IgD-negative memory B cell (primary cell): ENCODE measurements around the gene AMTN. TPM values are rescaled to one million over a fixed set of nuclear protein-coding genes. Genes with fewer than 3 reads are reported as not detected.
"Not testable (repeated sequence)": the region's sequence is repeated elsewhere in the genome, so short reads cannot be mapped to it uniquely, and the experiment has no call there.

Experiments
- H3K27ac Mint-ChIP-seq, 3 donors: one replicate each; pipeline ENCODE4 v1.8.0; 2020 to 2022; ENCODE audit warnings: mild to moderate bottlenecking in 3 of 3, mixed read lengths in 3 of 3, moderate library complexity in 1 of 3
- H3K27me3 Mint-ChIP-seq: one replicate; pipeline ENCODE4 v1.8.0; 2021; ENCODE audit warnings: mixed read lengths
- H3K36me3 Mint-ChIP-seq: one replicate; pipeline ENCODE4 v1.8.0; 2020; ENCODE audit warnings: mild to moderate bottlenecking, mixed read lengths
- H3K4me1 Mint-ChIP-seq, 3 donors: one replicate each; pipeline ENCODE4 v1.8.0; 2020 to 2022; ENCODE audit warnings: mixed read lengths in 3 of 3, mild to moderate bottlenecking in 1 of 3
- H3K4me3 Mint-ChIP-seq, 4 donors: one replicate each; pipeline ENCODE4 v1.8.0; 2020 to 2022; ENCODE audit warnings: mild to moderate bottlenecking in 4 of 4, mixed read lengths in 4 of 4, moderate library complexity in 3 of 4
- H3K9me3 Mint-ChIP-seq, 3 donors: one replicate each; pipeline ENCODE4 v1.8.0; 2020 to 2021; ENCODE audit warnings: mixed read lengths in 3 of 3, mild to moderate bottlenecking in 1 of 3
- polyA plus RNA-seq: library from polyadenylated mRNA; unstranded; fragments of 300-500 nt; fragmentation: Illumina TruSeq; gene quantifications from one replicate; pipeline ENCODE4 v1.2.3, GENCODE V29; 2021

The AMTN gene
- polyA plus RNA-seq, 1 donor from 2014 or later = not detected

DNA sequence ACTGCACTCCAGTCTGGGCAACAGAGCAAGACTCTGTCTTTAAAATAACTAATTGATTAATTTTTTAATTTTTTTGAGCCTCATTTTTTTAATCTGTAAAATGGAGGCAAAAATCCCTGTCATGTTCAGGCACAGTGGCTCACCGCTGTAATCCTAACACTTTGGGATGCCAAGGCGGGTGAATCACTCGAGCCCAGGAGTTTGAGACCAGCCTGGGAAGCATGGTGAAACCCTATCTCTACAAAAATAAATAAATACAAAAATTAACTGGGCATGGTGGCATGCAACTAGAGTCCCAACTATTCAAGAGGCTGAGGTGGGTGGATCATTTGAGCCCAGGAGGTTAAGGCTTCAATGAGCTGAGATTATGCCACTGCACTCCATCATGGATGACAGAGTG is 15.4 kb downstream of the AMTN start:
- Mint-ChIP-seq H3K36me3 (no peaks in the 10 kb centered on the region), H3K4me3 (no peak overlapping the region)

DNA sequence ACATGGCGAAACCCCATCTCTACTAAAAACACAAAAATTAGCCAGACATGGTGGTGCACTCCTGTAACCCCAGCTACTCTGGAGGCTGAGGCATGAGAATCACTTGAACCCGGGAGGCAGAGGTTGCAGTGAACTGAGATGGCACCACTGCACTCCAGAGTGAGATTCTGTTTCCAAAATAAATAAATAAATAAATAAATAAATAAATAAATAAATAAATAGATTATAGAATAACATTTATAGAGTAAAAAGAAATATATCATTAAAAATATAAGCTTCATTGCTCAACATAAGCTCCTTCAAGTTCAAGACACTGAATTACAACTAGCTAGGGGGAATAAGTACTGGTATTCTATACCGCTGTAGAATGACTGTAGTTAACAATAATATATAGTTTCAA is 16.5 kb downstream of the AMTN start:
- H3K9me3 Mint-ChIP-seq, H3K36me3 Mint-ChIP-seq, H3K27me3 Mint-ChIP-seq, H3K4me3 Mint-ChIP-seq, H3K4me1 Mint-ChIP-seq, H3K27ac Mint-ChIP-seq: not testable (repeated sequence)

More for the DNA sequence above, 15.4 kb downstream of the AMTN start:
- Mint-ChIP-seq H3K27ac (no peak overlapping the region), H3K27me3 (peaks cover 9% of the 10 kb centered on the region), H3K9me3 (no peaks in the 10 kb centered on the region), H3K4me1 (no peaks in the 10 kb centered on the region)

DNA sequence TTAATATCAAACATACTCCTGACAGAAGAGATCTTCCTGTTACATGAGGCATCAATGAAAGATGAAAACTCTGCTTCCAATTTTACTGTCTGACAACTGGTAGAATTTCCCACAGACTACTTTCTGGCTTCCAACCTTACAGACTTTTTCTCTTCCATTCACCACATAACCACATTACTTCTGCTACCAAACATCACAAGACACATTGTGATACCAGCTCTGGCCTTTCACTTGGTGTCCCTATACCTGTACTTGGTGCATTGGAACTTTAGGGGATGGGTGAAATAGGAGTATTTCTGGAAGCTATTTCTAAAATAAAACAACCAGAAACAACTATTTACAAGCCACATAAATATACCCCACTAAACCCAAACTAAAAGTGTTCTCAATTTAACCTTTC is 20.5 kb downstream of the AMTN start:
- no peaks in the 10 kb centered on the region for H3K9me3 Mint-ChIP-seq
- no peak overlapping the region for H3K4me3 Mint-ChIP-seq
- H3K4me1 Mint-ChIP-seq = no peaks in the 10 kb centered on the region
- peaks cover 5% of the 10 kb centered on the region for H3K27me3 Mint-ChIP-seq
- H3K36me3 Mint-ChIP-seq = no peaks in the 10 kb centered on the region
- no peak overlapping the region for H3K27ac Mint-ChIP-seq

DNA sequence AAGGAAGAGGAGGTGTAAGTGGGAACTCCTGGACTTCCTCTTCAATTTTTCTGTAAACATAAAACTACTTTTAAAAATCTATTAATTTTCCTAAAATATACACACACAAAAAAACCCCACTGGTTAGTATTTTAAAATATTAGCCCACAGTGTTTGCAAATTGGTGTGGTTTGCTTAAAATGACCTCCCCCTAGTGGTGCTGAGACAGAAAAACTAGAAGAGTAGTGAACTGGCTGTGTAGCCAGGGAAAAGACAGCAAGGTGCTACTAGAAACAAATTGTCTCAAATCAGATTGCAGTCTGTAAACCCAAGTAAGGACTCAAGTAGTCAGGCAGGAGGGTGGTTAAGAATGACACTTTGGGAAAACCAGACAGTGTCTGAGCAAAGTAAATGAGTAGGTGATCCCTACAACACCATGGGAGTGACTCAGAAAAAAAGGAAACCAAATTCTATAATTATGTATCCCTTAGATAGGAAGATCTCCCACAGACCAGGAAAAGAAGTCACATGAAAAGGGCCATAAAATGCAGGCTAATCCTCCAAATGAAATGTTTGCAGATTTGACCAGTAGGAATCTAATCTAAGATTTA is 26.0 kb downstream of the AMTN start:
- H3K4me3 Mint-ChIP-seq = no peak overlapping the region
- no peak overlapping the region for H3K27ac Mint-ChIP-seq

DNA sequence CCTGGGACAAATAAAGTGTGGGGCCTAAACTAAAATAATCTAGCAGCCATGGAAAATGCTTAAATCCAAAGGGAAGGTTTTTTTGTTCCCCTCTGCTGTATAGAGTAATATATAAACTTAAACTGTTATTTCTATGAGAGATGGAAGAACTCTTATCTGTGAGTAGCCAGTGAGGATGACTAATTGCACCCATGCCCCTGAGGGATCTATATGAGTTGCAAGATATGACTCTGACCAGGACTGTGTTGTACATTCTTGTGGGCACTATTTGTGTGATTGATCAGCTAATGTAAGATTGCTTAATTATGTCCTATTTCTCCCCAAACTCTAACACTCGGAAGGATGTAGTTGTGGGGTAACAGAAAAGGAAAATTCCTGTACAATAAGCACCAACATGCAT is 38.5 kb downstream of the AMTN start:
- Mint-ChIP-seq H3K9me3 (peaks cover 0 to 6% (median 1%) of the 10 kb centered on the region in 3 donors), H3K27ac (no peak overlapping the region), H3K4me1 (peaks cover 0 to 8% (median 0%) of the 10 kb centered on the region in 3 donors), H3K36me3 (peaks cover 2% of the 10 kb centered on the region), H3K27me3 (peaks cover 2% of the 10 kb centered on the region), H3K4me3 (no peak overlapping the region)

More for the DNA sequence above, 26.0 kb downstream of the AMTN start:
- H3K4me1 Mint-ChIP-seq = peaks cover 0 to 2% (median 0%) of the 10 kb centered on the region in 3 donors
- peaks cover 7% of the 10 kb centered on the region for H3K27me3 Mint-ChIP-seq
- no peaks in the 10 kb centered on the region for H3K9me3 Mint-ChIP-seq
- H3K36me3 Mint-ChIP-seq = no peaks in the 10 kb centered on the region

DNA sequence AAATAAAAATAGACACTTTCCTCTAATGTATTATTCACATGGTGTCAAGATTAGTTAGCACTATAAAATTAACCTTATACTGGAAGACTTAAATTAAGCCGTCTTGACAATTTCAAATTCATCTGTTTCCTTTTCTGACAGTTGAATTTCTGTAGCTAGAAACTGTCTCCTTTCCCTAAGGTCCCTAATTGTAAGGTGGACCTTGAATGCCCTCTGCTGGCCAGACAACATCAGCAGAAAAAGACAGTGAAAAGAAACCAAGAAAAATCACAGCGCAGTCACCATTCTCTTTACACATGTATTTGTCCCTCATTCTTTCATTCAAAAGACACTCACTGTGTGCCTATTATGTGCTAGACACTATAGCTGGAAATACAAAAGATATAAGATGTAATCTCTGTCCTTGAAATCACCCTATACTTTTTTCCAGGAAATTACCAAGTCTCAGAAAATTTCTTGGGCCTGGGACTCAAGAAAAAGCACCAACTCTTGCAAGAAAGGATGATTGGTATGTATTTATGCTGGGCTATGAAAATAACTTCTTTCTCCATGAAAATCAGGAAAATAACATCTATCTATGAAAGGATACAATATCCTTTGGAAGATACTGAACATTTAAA is 41.0 kb downstream of the AMTN start:
- H3K36me3 Mint-ChIP-seq = peaks cover 2% of the 10 kb centered on the region
- no peak overlapping the region for H3K4me3 Mint-ChIP-seq
- peaks cover 0 to 10% (median 0%) of the 10 kb centered on the region in 3 donors for H3K4me1 Mint-ChIP-seq
- H3K27ac Mint-ChIP-seq = no peak overlapping the region
- peaks cover 0 to 1% (median 0%) of the 10 kb centered on the region in 3 donors for H3K9me3 Mint-ChIP-seq
- H3K27me3 Mint-ChIP-seq = no peaks in the 10 kb centered on the region

DNA sequence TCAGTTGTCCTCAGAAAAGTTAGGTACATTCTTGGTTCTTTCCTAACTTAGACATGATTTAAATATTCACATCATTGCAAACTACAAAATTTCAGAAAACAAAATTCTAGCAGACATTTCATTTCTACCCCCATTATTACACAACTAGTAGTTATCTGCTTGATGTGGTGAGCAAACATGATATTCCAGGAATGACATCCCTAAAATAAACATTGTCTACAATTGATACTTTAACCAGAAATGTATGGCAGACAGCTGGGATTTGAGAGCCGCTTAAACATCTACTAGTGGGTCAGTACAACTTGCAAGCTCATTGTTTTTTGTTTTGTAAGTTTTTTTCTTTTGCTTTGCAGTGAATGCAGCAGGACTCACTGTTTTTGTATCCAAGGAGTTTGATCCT is 41.6 kb downstream of the AMTN start:
- peaks cover 2% of the 10 kb centered on the region for H3K36me3 Mint-ChIP-seq
- no peak overlapping the region for H3K27ac Mint-ChIP-seq
- H3K4me3 Mint-ChIP-seq = no peak overlapping the region
- no peaks in the 10 kb centered on the region for H3K27me3 Mint-ChIP-seq
- peaks cover 0 to 10% (median 0%) of the 10 kb centered on the region in 3 donors for H3K4me1 Mint-ChIP-seq
- peaks cover 0 to 1% (median 0%) of the 10 kb centered on the region in 3 donors for H3K9me3 Mint-ChIP-seq

DNA sequence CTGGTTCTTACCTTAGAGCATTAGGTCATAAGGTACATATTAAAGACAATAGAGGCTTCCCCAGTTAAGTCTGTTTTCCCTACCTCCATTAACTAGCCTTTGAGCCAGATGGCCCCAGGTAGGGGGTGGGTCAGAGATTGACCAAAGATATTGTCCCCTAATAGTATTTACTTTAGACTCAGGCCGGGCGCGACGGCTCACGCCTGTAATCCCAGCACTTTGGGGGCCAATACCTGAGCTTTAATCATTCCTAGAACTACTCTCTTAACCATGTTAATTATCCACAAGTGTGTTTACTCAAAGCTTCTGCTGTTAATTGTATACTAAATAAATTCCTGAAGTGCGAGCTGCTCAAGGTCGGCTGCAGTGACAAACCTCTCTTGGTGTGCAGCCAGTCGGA is 45.7 kb downstream of the AMTN start:
- Mint-ChIP-seq H3K4me1 (peaks cover 0 to 5% (median 0%) of the 10 kb centered on the region in 3 donors), H3K27ac (no peak overlapping the region), H3K4me3 (no peak overlapping the region), H3K27me3 (no peaks in the 10 kb centered on the region), H3K36me3 (no peaks in the 10 kb centered on the region), H3K9me3 (peaks cover 0 to 3% (median 0%) of the 10 kb centered on the region in 3 donors)

DNA sequence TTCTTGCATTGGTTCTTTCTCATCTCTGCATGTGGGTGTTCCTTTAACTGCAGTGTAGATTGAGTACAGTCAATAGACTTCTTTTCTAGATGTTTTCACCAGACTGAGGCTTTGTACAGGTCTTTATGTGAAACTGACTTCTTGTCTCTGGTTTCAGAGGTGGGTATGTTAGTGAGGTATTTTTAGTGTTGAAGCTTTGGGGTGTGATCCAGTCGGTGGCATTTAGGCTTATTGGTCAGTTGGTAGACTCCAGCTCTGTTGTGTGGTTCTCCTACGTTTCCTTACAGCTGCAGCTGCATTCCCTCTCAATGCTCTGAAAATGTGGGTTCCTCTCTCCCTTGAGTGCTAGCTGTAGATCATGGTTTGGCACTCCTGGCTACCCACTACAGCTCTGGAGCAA is 52.4 kb downstream of the AMTN start:
- Mint-ChIP-seq H3K4me1 (no peaks in the 10 kb centered on the region), H3K36me3 (peaks cover 2% of the 10 kb centered on the region)

DNA sequence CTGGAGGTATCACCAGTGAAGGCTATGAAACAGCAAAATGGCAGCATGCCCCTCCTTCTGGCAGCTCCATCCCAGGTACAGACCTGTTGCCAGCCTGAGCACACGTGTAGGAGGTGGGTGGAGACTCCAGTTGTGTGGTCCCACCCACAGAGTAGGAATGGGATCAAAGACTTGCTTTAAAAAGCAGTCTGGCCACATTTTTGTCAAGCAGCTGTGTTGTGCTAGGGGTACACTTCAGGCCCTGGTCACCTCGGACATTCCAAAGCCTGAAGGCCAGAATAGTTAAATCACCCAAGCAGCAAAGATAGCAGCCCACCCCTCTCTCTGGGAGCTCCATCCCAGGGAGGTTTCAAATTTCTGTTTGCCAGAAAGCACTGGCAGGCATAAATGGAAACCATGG is 53.4 kb downstream of the AMTN start:
- Mint-ChIP-seq H3K36me3 (peaks cover 2% of the 10 kb centered on the region), H3K27ac (no peak overlapping the region), H3K9me3 (peaks cover 0 to 6% (median 0%) of the 10 kb centered on the region in 3 donors), H3K27me3 (peaks cover 15% of the 10 kb centered on the region), H3K4me1 (no peaks in the 10 kb centered on the region), H3K4me3 (no peak overlapping the region)

More for the DNA sequence above, 52.4 kb downstream of the AMTN start:
- Mint-ChIP-seq H3K27ac (no peak overlapping the region), H3K27me3 (peaks cover 15% of the 10 kb centered on the region), H3K4me3 (no peak overlapping the region), H3K9me3 (peaks cover 0 to 6% (median 0%) of the 10 kb centered on the region in 3 donors)

DNA sequence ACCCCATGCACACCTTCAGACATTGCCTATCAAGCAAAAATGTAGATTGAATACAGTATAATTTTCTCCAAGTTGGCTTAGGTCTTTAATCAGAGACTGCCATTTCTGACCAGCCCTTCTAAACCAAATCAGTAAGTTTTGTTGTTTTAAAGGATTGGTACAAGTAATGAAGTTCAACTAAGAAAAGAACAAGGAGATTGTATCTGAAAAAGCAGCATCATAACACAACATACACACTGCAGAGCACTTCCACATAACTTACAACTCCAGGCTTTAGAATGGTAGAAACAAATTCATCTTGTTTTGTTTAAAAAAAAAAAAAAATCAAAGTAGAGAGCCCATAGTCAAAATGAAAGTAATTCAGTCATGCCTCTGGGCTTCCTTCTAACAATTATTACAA is 57.6 kb downstream of the AMTN start:
- peaks cover 0 to 4% (median 0%) of the 10 kb centered on the region in 3 donors for H3K9me3 Mint-ChIP-seq
- H3K36me3 Mint-ChIP-seq = peaks cover 2% of the 10 kb centered on the region
- H3K4me1 Mint-ChIP-seq = no peaks in the 10 kb centered on the region
- no peak overlapping the region for H3K27ac Mint-ChIP-seq
- H3K27me3 Mint-ChIP-seq = peaks cover 10% of the 10 kb centered on the region
- no peak overlapping the region for H3K4me3 Mint-ChIP-seq

DNA sequence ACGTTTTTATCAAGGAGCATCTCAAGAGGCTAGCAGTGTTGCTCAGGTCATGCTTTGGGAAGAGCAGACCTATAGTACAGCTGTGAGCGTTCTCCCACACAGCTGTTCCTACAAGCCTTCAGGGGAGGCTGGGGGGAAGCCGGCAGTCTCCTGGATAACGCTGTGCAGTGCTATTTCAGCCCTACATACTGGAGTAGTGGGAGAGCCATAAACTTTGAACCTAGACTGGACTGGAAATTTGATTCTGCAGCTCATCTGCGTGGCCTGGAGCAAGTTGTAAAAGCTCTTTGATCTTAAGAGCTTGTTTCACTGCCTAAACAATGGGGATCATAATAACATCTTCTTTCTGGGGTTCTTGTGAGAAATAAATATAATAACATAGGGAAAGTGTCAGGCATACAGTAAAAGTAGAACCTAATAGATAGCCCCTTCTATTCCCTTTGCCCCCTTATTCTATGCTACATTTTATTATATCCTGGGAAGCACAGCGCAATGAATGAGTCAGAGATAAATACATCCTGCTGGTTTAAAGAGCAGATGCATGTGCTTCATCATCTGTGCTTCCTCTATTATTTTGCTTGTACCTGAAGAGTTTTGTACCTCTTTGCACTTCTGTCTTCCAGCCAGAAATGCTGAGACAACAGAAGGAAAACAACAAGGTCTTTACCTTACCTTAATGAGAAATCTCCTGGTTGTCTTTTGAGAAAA is 59.0 kb downstream of the AMTN start:
- no peaks in the 10 kb centered on the region for H3K4me1 Mint-ChIP-seq

DNA sequence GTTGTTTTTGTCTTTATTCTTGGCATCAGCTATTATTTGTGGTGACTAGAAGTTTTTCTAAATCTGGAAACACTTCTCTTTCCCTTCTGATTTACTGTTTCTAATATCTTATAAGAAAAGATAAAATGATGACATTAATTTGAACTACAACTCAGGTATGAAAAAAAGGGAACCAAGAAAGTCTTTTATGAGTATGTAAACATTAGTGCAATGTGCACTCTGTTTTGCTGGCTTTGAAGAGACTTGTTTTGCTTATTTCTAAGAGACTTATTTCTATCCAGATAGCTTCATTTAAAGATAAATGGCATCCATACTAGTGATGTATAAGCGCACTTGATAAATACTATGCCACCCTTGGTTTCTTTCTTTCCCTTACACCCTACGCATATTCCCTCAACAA is 63.6 kb downstream of the AMTN start:
- H3K27ac Mint-ChIP-seq = no peak overlapping the region

More for the DNA sequence above, 59.0 kb downstream of the AMTN start:
- Mint-ChIP-seq H3K4me3 (no peak overlapping the region), H3K27ac (no peak overlapping the region), H3K9me3 (peaks cover 0 to 4% (median 0%) of the 10 kb centered on the region in 3 donors), H3K27me3 (peaks cover 4% of the 10 kb centered on the region), H3K36me3 (peaks cover 2% of the 10 kb centered on the region)

More for the DNA sequence above, 63.6 kb downstream of the AMTN start:
- no peak overlapping the region for H3K4me3 Mint-ChIP-seq
- H3K9me3 Mint-ChIP-seq = no peaks in the 10 kb centered on the region
- no peaks in the 10 kb centered on the region for H3K4me1 Mint-ChIP-seq
- peaks cover 3% of the 10 kb centered on the region for H3K27me3 Mint-ChIP-seq
- H3K36me3 Mint-ChIP-seq = no peaks in the 10 kb centered on the region
